ENCODE data around the gene ANKFY1. TPM values are rescaled to one million over a fixed set of nuclear protein-coding genes. Genes with fewer than 3 reads are reported as not detected.

Gene ANKFY1
- total and polyA plus RNA-seq, 7 experiments from 2014 or later: 11.7 to 84.5 (median 61.5) TPM

- Mint-ChIP-seq H3K9me3 (no peaks in the 10 kb centered on the region), H3K4me1 (peaks cover 34 to 68% (median 61%) of the 10 kb centered on the region in 7 donors), H3K36me3 (peaks cover 4 to 35% (median 8%) of the 10 kb centered on the region in 5 donors), H3K27ac (peak overlapping the region in 7 of 9 donors; percentile 2 to 76 (median 50)), H3K4me3 (no peak overlapping the region), H3K27me3 (no peaks in the 10 kb centered on the region)
- Histone ChIP-seq H3K36me3 (ENCODE audit: control insufficient read depth in 2 of 3, insufficient read depth in 3 of 3, low read length in 3 of 3) (peaks cover 0 to 4% (median 0%) of the 10 kb centered on the region in 3 experiments), H3K4me1 (ENCODE audit: control insufficient read depth in 2 of 2, insufficient read depth in 2 of 2, low read length in 2 of 2) (peaks cover 0 to 4% of the 10 kb centered on the region in 2 donors), H3K9me3 (ENCODE audit: control insufficient read depth in 2 of 3, low read length in 3 of 3) (no peaks in the 10 kb centered on the region), H3K27ac (ENCODE audit: low read depth, low read length) (no peak overlapping the region), H3K27me3 (ENCODE audit: control insufficient read depth in 2 of 2, insufficient read depth in 2 of 2, low read length in 2 of 2) (no peaks in the 10 kb centered on the region), H3K4me3 (ENCODE audit: low read length) (no peak overlapping the region)
- ChIA-PET POLR2A (no interaction called here), CTCF (no interaction called here)
- DNase-seq: no peak
- intact Hi-C loops (cut with micrococcal nuclease): no loop called here
- peak; percentile 81 for ATAC-seq
These were observed 133.1 kb downstream of the ANKFY1 start for GRCh38 chr17:4130715-4131114.

- Mint-ChIP-seq H3K36me3 (peaks cover 8 to 54% (median 16%) of the 10 kb centered on the region in 5 donors), H3K27me3 (no peaks in the 10 kb centered on the region), H3K27ac (peak overlapping the region in 2 of 9 donors; percentile 28 to 32), H3K4me1 (peaks cover 23 to 54% (median 46%) of the 10 kb centered on the region in 7 donors), H3K4me3 (no peak overlapping the region), H3K9me3 (no peaks in the 10 kb centered on the region)
- no peaks in the 10 kb centered on the region for H3K9me3 ChIP-seq (ENCODE audit: control insufficient read depth in 2 of 3, low read length in 3 of 3)
- ChIA-PET CTCF (no interaction called here), POLR2A (no interaction called here)
- no peak for DNase-seq
- H3K4me1 ChIP-seq (ENCODE audit: control insufficient read depth in 2 of 2, insufficient read depth in 2 of 2, low read length in 2 of 2): no peaks in the 10 kb centered on the region
- H3K36me3 ChIP-seq (ENCODE audit: control insufficient read depth in 2 of 3, insufficient read depth in 3 of 3, low read length in 3 of 3): peaks cover 6 to 23% (median 10%) of the 10 kb centered on the region in 3 experiments
- no peak for ATAC-seq
- H3K27me3 ChIP-seq (ENCODE audit: control insufficient read depth in 2 of 2, insufficient read depth in 2 of 2, low read length in 2 of 2): no peaks in the 10 kb centered on the region
- H3K27ac ChIP-seq (ENCODE audit: low read depth, low read length): no peak overlapping the region
- intact Hi-C loops (cut with micrococcal nuclease): no loop called here
- no peak overlapping the region for H3K4me3 ChIP-seq (ENCODE audit: low read length)
These were observed 136.2 kb downstream of the ANKFY1 start for GRCh38 chr17:4127555-4127954.

GRCh38 chr17:4125552-4125951 lies 138.2 kb downstream of the ANKFY1 start:
- Histone ChIP-seq H3K27me3 (ENCODE audit: control insufficient read depth in 2 of 2, insufficient read depth in 2 of 2, low read length in 2 of 2) (no peaks in the 10 kb centered on the region), H3K27ac (ENCODE audit: low read depth, low read length) (no peak overlapping the region), H3K4me3 (ENCODE audit: low read length) (no peak overlapping the region), H3K4me1 (ENCODE audit: control insufficient read depth in 2 of 2, insufficient read depth in 2 of 2, low read length in 2 of 2) (no peaks in the 10 kb centered on the region), H3K36me3 (ENCODE audit: control insufficient read depth in 2 of 3, insufficient read depth in 3 of 3, low read length in 3 of 3) (peaks cover 6 to 43% (median 10%) of the 10 kb centered on the region in 3 experiments), H3K9me3 (ENCODE audit: control insufficient read depth in 2 of 3, low read length in 3 of 3) (no peaks in the 10 kb centered on the region)
- ChIA-PET CTCF (no interaction called here), POLR2A (no interaction called here)
- Mint-ChIP-seq H3K4me1 (peaks cover 12 to 41% (median 32%) of the 10 kb centered on the region in 7 donors), H3K27ac (peak overlapping the region in 7 of 9 donors; percentile 34 to 89 (median 50)), H3K27me3 (no peaks in the 10 kb centered on the region), H3K36me3 (peaks cover 4 to 46% (median 15%) of the 10 kb centered on the region in 5 donors), H3K9me3 (no peaks in the 10 kb centered on the region), H3K4me3 (no peak overlapping the region)
- ATAC-seq (no peak), DNase-seq (no peak)
- intact Hi-C loops (cut with micrococcal nuclease): no loop called here

GRCh38 chr17:4124999-4125398 lies 138.8 kb downstream of the ANKFY1 start:
- peak overlapping the region in 8 of 9 donors; percentile 34 to 89 (median 57) for H3K27ac Mint-ChIP-seq
- no peak overlapping the region for H3K27ac ChIP-seq (ENCODE audit: low read depth, low read length)
- no peaks in the 10 kb centered on the region for H3K9me3 ChIP-seq (ENCODE audit: control insufficient read depth in 2 of 3, low read length in 3 of 3)
- no peak overlapping the region for H3K4me3 Mint-ChIP-seq
- peaks cover 0 to 44% (median 14%) of the 10 kb centered on the region in 5 donors for H3K36me3 Mint-ChIP-seq
- no peaks in the 10 kb centered on the region for H3K9me3 Mint-ChIP-seq
- no peaks in the 10 kb centered on the region for H3K4me1 ChIP-seq (ENCODE audit: control insufficient read depth in 2 of 2, insufficient read depth in 2 of 2, low read length in 2 of 2)
- peaks cover 6 to 48% (median 10%) of the 10 kb centered on the region in 3 experiments for H3K36me3 ChIP-seq (ENCODE audit: control insufficient read depth in 2 of 3, insufficient read depth in 3 of 3, low read length in 3 of 3)
- no peak for DNase-seq
- no peaks in the 10 kb centered on the region for H3K27me3 ChIP-seq (ENCODE audit: control insufficient read depth in 2 of 2, insufficient read depth in 2 of 2, low read length in 2 of 2)
- ATAC-seq: no peak
- no peak overlapping the region for H3K4me3 ChIP-seq (ENCODE audit: low read length)
- no peaks in the 10 kb centered on the region for H3K27me3 Mint-ChIP-seq
- intact Hi-C loops (cut with micrococcal nuclease): no loop called here
- POLR2A ChIA-PET: no interaction called here
- peaks cover 12 to 37% (median 28%) of the 10 kb centered on the region in 7 donors for H3K4me1 Mint-ChIP-seq
- CTCF ChIA-PET: no interaction called here

- Histone ChIP-seq H3K4me1 (ENCODE audit: control insufficient read depth in 2 of 2, insufficient read depth in 2 of 2, low read length in 2 of 2) (no peaks in the 10 kb centered on the region), H3K27me3 (ENCODE audit: control insufficient read depth in 2 of 2, insufficient read depth in 2 of 2, low read length in 2 of 2) (no peaks in the 10 kb centered on the region), H3K9me3 (ENCODE audit: control insufficient read depth in 2 of 3, low read length in 3 of 3) (no peaks in the 10 kb centered on the region), H3K27ac (ENCODE audit: low read depth, low read length) (no peak overlapping the region), H3K36me3 (ENCODE audit: control insufficient read depth in 2 of 3, insufficient read depth in 3 of 3, low read length in 3 of 3) (peaks cover 18 to 83% (median 25%) of the 10 kb centered on the region in 3 experiments), H3K4me3 (ENCODE audit: low read length) (no peak overlapping the region)
- Mint-ChIP-seq H3K27ac (no peak overlapping the region), H3K9me3 (no peaks in the 10 kb centered on the region), H3K27me3 (no peaks in the 10 kb centered on the region), H3K4me1 (peaks cover 6 to 18% (median 8%) of the 10 kb centered on the region in 7 donors), H3K4me3 (no peak overlapping the region), H3K36me3 (peaks cover 10 to 47% (median 11%) of the 10 kb centered on the region in 5 donors)
- ATAC-seq (no peak), DNase-seq (no peak)
- intact Hi-C loops (cut with micrococcal nuclease): no loop called here
- ChIA-PET CTCF (interaction anchor here (0.6 kb wide), 1 partner anchor 207 kb away, joined by 3 read pairs; no protein-coding TSS in a partner anchor), POLR2A (no interaction called here)
These were observed 143.4 kb downstream of the ANKFY1 start for GRCh38 chr17:4120332-4120731.

GRCh38 chr17:4119299-4119698 lies 144.5 kb downstream of the ANKFY1 start:
- Mint-ChIP-seq H3K27me3 (no peaks in the 10 kb centered on the region), H3K27ac (no peak overlapping the region), H3K36me3 (peaks cover 10 to 43% (median 13%) of the 10 kb centered on the region in 5 donors), H3K9me3 (no peaks in the 10 kb centered on the region), H3K4me1 (peaks cover 0 to 11% (median 4%) of the 10 kb centered on the region in 7 donors), H3K4me3 (no peak overlapping the region)
- DNase-seq: no peak
- Histone ChIP-seq H3K27me3 (ENCODE audit: control insufficient read depth in 2 of 2, insufficient read depth in 2 of 2, low read length in 2 of 2) (no peaks in the 10 kb centered on the region), H3K4me1 (ENCODE audit: control insufficient read depth in 2 of 2, insufficient read depth in 2 of 2, low read length in 2 of 2) (no peaks in the 10 kb centered on the region), H3K9me3 (ENCODE audit: control insufficient read depth in 2 of 3, low read length in 3 of 3) (no peaks in the 10 kb centered on the region), H3K4me3 (ENCODE audit: low read length) (no peak overlapping the region), H3K27ac (ENCODE audit: low read depth, low read length) (no peak overlapping the region), H3K36me3 (ENCODE audit: control insufficient read depth in 2 of 3, insufficient read depth in 3 of 3, low read length in 3 of 3) (peaks cover 18 to 87% (median 28%) of the 10 kb centered on the region in 3 experiments)
- intact Hi-C loops (cut with micrococcal nuclease): no loop called here
- no peak for ATAC-seq
- CTCF ChIA-PET: interaction anchor here (0.6 kb wide), 1 partner anchor 131 kb away, joined by 4 read pairs; no protein-coding TSS in a partner anchor
- POLR2A ChIA-PET: no interaction called here

Data from naive thymus-derived CD4-positive, alpha-beta T cell (primary cell).